Measurements from ENCODE around the gene SOX6.

SOX6 gene

DNA sequence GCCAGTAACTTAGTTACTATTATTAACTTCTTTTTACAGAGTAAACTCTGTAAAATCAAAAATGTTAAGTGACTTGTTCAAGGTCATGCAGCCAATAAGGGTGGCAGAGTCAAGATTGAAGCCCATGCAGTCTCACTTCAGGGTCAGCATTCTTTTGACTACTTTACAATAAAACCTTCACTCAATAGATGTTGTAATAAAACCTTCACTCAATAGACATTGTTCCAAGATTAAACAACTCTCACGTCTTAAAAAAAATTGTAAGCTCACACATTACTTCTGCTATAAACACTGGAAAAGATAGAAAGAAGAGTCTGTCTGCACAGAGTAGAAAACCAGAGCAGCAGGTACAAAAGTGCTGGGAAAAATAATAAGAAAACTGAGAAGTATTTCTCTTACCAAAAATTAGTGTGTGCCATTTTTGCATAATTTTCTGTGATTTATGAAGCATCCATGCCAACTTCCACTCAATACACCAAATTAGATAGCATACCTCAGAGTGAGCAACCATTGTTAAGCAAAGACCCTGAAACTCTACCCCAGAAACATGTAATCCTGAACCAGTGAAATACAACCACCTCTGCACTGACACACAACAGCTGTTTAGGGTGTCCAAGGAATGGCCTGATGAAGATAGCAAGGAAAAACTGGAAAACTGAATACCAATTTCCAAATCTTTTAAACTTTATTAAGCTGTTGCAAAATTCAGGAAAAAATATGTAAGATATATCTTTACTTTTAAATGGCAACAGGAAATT, 4.9 kb upstream of the SOX6 start:
- Mint-ChIP-seq H3K27me3 (no peaks in the 10 kb centered on the region), H3K4me1 (no peaks in the 10 kb centered on the region), H3K27ac (ENCODE audit: low read depth) (no peak overlapping the region), H3K9me3 (peaks cover 15% of the 10 kb centered on the region), H3K4me3 (no peak overlapping the region), H3K36me3 (ENCODE audit: insufficient read depth) (peaks cover 2% of the 10 kb centered on the region)
- DNase-seq (ENCODE audit: low spot score in 2 of 2) = no peak
- ATAC-seq (replicated peaks; ENCODE audit: extremely low read depth, poor library complexity, severe bottlenecking) = no peak

DNA sequence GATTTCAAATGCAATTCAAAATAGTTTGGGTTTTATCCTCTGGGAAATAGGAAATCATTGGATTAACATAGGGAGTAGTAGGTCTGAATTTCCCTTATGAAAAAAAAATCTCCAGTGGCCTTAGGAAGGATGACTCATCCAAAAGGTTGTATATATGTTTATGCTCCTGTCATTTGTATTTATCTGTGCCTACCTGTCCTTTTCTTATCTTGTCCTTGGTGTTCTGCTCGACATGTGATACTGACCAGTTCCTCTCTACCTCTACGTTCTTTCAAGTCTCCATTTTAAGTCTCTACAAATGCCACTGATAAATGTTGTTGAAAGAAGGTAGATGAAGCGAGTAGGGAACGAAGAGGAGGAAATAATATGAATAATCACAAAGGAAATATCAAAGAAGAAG, 3.0 kb upstream of the SOX6 start:
- no peak for ATAC-seq (replicated peaks; ENCODE audit: extremely low read depth, poor library complexity, severe bottlenecking)
- H3K9me3 Mint-ChIP-seq = peaks cover 15% of the 10 kb centered on the region
- no peak overlapping the region for H3K27ac Mint-ChIP-seq (ENCODE audit: low read depth)
- no peak for DNase-seq (ENCODE audit: low spot score in 2 of 2)
- H3K4me3 Mint-ChIP-seq = no peak overlapping the region
- H3K27me3 Mint-ChIP-seq = no peaks in the 10 kb centered on the region
- H3K4me1 Mint-ChIP-seq = no peaks in the 10 kb centered on the region
- peaks cover 2% of the 10 kb centered on the region for H3K36me3 Mint-ChIP-seq (ENCODE audit: insufficient read depth)

DNA sequence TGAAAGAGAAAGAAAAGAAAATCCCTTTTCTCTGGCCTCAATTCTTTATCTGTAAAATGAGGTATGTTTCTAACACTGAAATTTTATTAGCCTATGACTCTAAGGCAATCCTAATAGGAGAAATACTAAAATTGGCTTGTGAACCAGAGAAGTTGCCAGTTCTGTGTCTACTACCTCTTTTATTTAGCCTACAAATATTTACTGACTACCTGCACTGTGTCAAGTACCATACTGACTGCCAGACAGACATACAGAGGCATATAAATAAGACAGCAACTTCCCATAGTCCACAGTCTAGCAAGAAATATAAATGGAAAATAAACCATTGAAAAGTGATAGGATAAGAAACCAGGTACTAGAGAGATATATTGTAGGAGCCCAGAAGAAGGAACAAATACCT, 2.4 kb upstream of the SOX6 start:
- Mint-ChIP-seq H3K36me3 (ENCODE audit: insufficient read depth) (peaks cover 2% of the 10 kb centered on the region), H3K4me1 (no peaks in the 10 kb centered on the region), H3K9me3 (peaks cover 15% of the 10 kb centered on the region), H3K27me3 (no peaks in the 10 kb centered on the region), H3K4me3 (no peak overlapping the region), H3K27ac (ENCODE audit: low read depth) (no peak overlapping the region)
- DNase-seq (ENCODE audit: low spot score in 2 of 2) (no peak), ATAC-seq (replicated peaks; ENCODE audit: extremely low read depth, poor library complexity, severe bottlenecking) (no peak)

DNA sequence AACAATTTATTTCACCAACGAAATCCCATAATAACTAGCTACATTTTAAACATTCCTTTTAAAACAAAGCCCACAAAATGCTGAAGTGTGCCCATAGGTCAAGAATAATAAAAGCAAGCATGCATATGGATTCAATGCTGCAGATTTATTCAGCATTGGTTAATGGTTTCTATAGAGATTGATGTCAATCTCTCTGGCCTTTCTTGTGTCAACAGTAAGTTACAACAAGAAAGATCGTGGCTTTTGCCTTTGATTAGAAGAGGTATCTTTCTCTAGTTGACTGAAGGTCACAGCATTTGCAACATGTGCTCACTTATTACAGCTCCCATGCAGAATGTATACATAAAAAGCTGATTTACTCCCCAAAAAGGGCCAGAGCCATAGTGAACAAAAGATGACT, 1.4 kb upstream of the SOX6 start:
- ATAC-seq (replicated peaks; ENCODE audit: extremely low read depth, poor library complexity, severe bottlenecking) (no peak), DNase-seq (ENCODE audit: low spot score in 2 of 2) (no peak)
- no peaks in the 10 kb centered on the region for H3K27me3 Mint-ChIP-seq
- no peaks in the 10 kb centered on the region for H3K4me1 Mint-ChIP-seq
- peaks cover 15% of the 10 kb centered on the region for H3K9me3 Mint-ChIP-seq
- H3K27ac Mint-ChIP-seq (ENCODE audit: low read depth) = no peak overlapping the region
- H3K4me3 Mint-ChIP-seq = no peak overlapping the region
- peaks cover 2% of the 10 kb centered on the region for H3K36me3 Mint-ChIP-seq (ENCODE audit: insufficient read depth)

- H3K4me1 Mint-ChIP-seq = no peaks in the 10 kb centered on the region
- peaks cover 15% of the 10 kb centered on the region for H3K9me3 Mint-ChIP-seq
- DNase-seq (ENCODE audit: low spot score in 2 of 2) (no peak), ATAC-seq (replicated peaks; ENCODE audit: extremely low read depth, poor library complexity, severe bottlenecking) (no peak)
- no peak overlapping the region for H3K4me3 Mint-ChIP-seq
- no peak overlapping the region for H3K27ac Mint-ChIP-seq (ENCODE audit: low read depth)
- H3K27me3 Mint-ChIP-seq = no peaks in the 10 kb centered on the region
- H3K36me3 Mint-ChIP-seq (ENCODE audit: insufficient read depth) = peaks cover 2% of the 10 kb centered on the region
Measured at GRCh38 chr11:16356761-16357393, 531 bp upstream of the SOX6 start.

DNA sequence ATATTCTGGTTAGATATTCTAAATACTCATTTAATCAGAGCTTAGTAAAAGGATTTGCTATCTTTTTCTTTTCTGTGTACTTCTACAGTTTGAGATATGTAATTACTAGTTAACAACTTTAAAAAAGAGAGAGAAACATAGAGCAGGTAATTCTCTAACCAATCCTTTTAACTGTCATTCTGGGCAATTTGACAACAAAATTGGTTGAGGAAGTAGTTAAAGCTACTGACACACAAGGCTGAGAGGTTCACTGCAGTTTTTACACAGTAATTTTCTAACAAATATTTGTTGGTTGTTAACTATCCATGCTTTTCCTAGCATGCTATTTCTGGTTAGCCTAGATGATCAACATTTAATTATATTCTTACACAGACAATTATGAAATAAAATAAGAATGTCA, 3.6 kb downstream of the SOX6 start:
- no peak for ATAC-seq (replicated peaks; ENCODE audit: extremely low read depth, poor library complexity, severe bottlenecking)
- H3K4me3 Mint-ChIP-seq = no peak overlapping the region
- no peak overlapping the region for H3K27ac Mint-ChIP-seq (ENCODE audit: low read depth)
- H3K4me1 Mint-ChIP-seq = no peaks in the 10 kb centered on the region
- no peak for DNase-seq (ENCODE audit: low spot score in 2 of 2)
- H3K36me3 Mint-ChIP-seq (ENCODE audit: insufficient read depth) = no peaks in the 10 kb centered on the region
- H3K27me3 Mint-ChIP-seq = no peaks in the 10 kb centered on the region
- H3K9me3 Mint-ChIP-seq = peaks cover 11% of the 10 kb centered on the region

DNA sequence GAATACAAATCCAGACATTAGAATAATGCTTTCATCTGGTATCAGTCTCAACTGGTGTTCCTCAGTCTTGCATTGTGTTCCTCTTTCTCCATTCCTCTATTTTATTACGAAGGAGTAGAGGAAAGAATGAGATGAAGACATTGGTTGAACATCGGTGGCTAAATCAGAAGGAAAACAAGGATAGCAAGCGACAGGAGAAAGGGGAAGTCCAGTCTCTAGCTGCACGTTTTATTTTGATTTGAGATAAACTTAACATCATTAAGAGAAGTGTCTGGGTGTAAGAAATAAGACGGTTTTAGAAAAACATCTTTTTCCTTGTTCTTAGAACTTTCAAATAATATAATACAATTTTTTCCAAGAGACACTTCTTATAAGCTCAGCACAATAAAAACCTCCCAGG, 6.2 kb downstream of the SOX6 start:
- ATAC-seq (replicated peaks; ENCODE audit: extremely low read depth, poor library complexity, severe bottlenecking) = no peak
- Mint-ChIP-seq H3K27me3 (no peaks in the 10 kb centered on the region), H3K4me3 (no peak overlapping the region), H3K36me3 (ENCODE audit: insufficient read depth) (no peaks in the 10 kb centered on the region), H3K27ac (ENCODE audit: low read depth) (no peak overlapping the region), H3K9me3 (peaks cover 11% of the 10 kb centered on the region), H3K4me1 (no peaks in the 10 kb centered on the region)
- no peak for DNase-seq (ENCODE audit: low spot score in 2 of 2)

- H3K4me1 Mint-ChIP-seq = no peaks in the 10 kb centered on the region
- no peaks in the 10 kb centered on the region for H3K36me3 Mint-ChIP-seq (ENCODE audit: insufficient read depth)
- no peak overlapping the region for H3K4me3 Mint-ChIP-seq
- DNase-seq (ENCODE audit: low spot score in 2 of 2) = no peak
- H3K9me3 Mint-ChIP-seq = peaks cover 11% of the 10 kb centered on the region
- no peak for ATAC-seq (replicated peaks; ENCODE audit: extremely low read depth, poor library complexity, severe bottlenecking)
- H3K27me3 Mint-ChIP-seq = no peaks in the 10 kb centered on the region
- H3K27ac Mint-ChIP-seq (ENCODE audit: low read depth) = no peak overlapping the region
Measured at GRCh38 chr11:16347928-16348685, 8.2 kb downstream of the SOX6 start.

GRCh38 chr11:16346975-16347374, 9.4 kb downstream of the SOX6 start:
- Mint-ChIP-seq H3K4me3 (no peak overlapping the region), H3K9me3 (peaks cover 11% of the 10 kb centered on the region), H3K36me3 (ENCODE audit: insufficient read depth) (no peaks in the 10 kb centered on the region), H3K4me1 (no peaks in the 10 kb centered on the region), H3K27me3 (no peaks in the 10 kb centered on the region), H3K27ac (ENCODE audit: low read depth) (no peak overlapping the region)
- no peak for ATAC-seq (replicated peaks; ENCODE audit: extremely low read depth, poor library complexity, severe bottlenecking)
- DNase-seq (ENCODE audit: low spot score in 2 of 2) = no peak

- no peak overlapping the region for H3K27ac Mint-ChIP-seq (ENCODE audit: low read depth)
- DNase-seq (ENCODE audit: low spot score in 2 of 2) (no peak), ATAC-seq (replicated peaks; ENCODE audit: extremely low read depth, poor library complexity, severe bottlenecking) (no peak)
- no peaks in the 10 kb centered on the region for H3K4me1 Mint-ChIP-seq
- H3K27me3 Mint-ChIP-seq = no peaks in the 10 kb centered on the region
- H3K4me3 Mint-ChIP-seq = no peak overlapping the region
- no peaks in the 10 kb centered on the region for H3K36me3 Mint-ChIP-seq (ENCODE audit: insufficient read depth)
- peaks cover 10% of the 10 kb centered on the region for H3K9me3 Mint-ChIP-seq
Measured at GRCh38 chr11:16341853-16342252, 14.5 kb downstream of the SOX6 start.

DNA sequence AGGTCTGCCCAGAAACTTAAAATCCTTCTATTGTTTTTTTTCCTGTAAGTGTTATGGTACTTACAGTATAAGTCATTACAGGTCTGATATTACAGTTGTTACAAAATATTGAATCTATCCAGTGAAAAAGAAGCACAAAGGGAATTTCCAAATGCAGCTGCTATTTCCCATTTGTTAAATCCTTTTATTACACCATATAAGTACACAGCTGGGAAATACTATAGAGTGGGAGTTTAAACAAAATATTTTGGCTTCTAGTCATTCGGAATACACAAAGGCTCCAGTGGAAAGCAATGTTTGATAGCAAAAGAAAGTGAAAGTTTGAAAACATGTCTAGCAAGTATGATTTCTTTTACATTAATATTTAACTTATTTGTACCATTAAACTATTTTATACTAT, 18.0 kb downstream of the SOX6 start:
- Mint-ChIP-seq H3K36me3 (ENCODE audit: insufficient read depth) (no peaks in the 10 kb centered on the region), H3K27me3 (no peaks in the 10 kb centered on the region), H3K4me1 (no peaks in the 10 kb centered on the region), H3K27ac (ENCODE audit: low read depth) (no peak overlapping the region), H3K9me3 (peaks cover 18% of the 10 kb centered on the region), H3K4me3 (no peak overlapping the region)
- ATAC-seq (replicated peaks; ENCODE audit: extremely low read depth, poor library complexity, severe bottlenecking) (no peak), DNase-seq (ENCODE audit: low spot score in 2 of 2) (no peak)

DNA sequence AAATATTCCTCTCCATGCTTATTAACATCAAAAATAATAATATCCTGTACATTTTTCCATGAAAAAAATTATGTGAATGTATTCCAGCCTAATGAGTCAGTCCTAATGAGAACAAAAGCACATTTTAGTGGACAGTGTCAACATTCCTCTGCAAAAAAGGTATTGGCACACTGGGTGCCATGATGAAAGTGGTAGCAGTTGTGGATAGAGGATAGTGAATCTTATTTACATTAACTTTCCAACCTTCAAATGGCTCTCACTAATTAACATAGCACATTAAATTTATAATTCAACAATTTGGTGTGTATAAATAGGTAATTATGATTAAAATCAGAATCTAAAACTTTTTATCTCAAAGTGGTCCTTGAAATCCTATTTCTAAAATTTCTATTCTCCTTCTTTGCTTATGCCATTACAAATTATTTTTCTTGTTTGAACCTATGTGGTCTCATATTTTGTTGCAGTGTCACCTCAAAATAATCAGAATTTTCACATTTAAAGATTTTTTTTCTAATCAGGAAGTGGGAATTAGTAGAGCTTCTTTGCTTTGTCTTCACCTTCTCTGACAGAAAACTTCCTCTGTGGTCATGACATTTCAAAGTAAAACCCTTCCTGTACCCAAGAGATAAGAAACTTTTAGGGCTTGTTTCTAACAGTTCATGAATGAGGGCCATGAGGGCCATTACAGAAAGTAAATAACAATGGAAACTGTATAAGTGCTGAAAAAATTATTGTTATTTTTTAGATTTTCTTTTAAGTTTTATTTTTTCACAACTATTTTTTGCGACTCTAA, 18.7 kb downstream of the SOX6 start:
- H3K27me3 Mint-ChIP-seq = no peaks in the 10 kb centered on the region
- peaks cover 18% of the 10 kb centered on the region for H3K9me3 Mint-ChIP-seq
- no peak overlapping the region for H3K4me3 Mint-ChIP-seq
- ATAC-seq (replicated peaks; ENCODE audit: extremely low read depth, poor library complexity, severe bottlenecking) (no peak), DNase-seq (ENCODE audit: low spot score in 2 of 2) (no peak)
- H3K36me3 Mint-ChIP-seq (ENCODE audit: insufficient read depth) = no peaks in the 10 kb centered on the region
- no peak overlapping the region for H3K27ac Mint-ChIP-seq (ENCODE audit: low read depth)
- no peaks in the 10 kb centered on the region for H3K4me1 Mint-ChIP-seq
